GM19397 (cell line): ENCODE measurements around the gene SUGP2.

Experiments used
- ATAC-seq: cut with Tn5 transposase; IDR thresholded peaks from one replicate; pipeline ENCODE4 v1.9.1; 2021; ENCODE audit warnings: mild to moderate bottlenecking, moderate library complexity; ENCODE audit not compliant: unreplicated experiment

The SUGP2 gene

GRCh38 chr19:19059837-19060611 is 26.7 kb upstream of the SUGP2 start:
- ATAC-seq, result no peak

GRCh38 chr19:19059018-19059836 is 25.9 kb upstream of the SUGP2 start:
- no peak for ATAC-seq

GRCh38 chr19:19057720-19058119 is 24.4 kb upstream of the SUGP2 start:
- ATAC-seq, result no peak

- ATAC-seq, result no peak
Observed at GRCh38 chr19:19057317-19057716, 24.0 kb upstream of the SUGP2 start.

GRCh38 chr19:19056636-19057275 is 23.4 kb upstream of the SUGP2 start:
- no peak for ATAC-seq

- no peak for ATAC-seq
Observed at GRCh38 chr19:19055701-19056100, 22.4 kb upstream of the SUGP2 start.

GRCh38 chr19:19054939-19055440 is 21.7 kb upstream of the SUGP2 start:
- ATAC-seq, result no peak

- ATAC-seq, result no peak
Observed at GRCh38 chr19:19054315-19054938, 21.1 kb upstream of the SUGP2 start.

GRCh38 chr19:19053508-19054314 is 20.4 kb upstream of the SUGP2 start:
- no peak for ATAC-seq

- ATAC-seq, result no peak
Observed at GRCh38 chr19:19052921-19053320, 19.6 kb upstream of the SUGP2 start.

- ATAC-seq, result no peak
Observed at GRCh38 chr19:19051478-19052213, 18.3 kb upstream of the SUGP2 start.

GRCh38 chr19:19050731-19051130 is 17.4 kb upstream of the SUGP2 start:
- ATAC-seq, result no peak

- ATAC-seq, result no peak
Observed at GRCh38 chr19:19050104-19050503, 16.8 kb upstream of the SUGP2 start.

- ATAC-seq, result no peak
Observed at GRCh38 chr19:19049406-19049805, 16.1 kb upstream of the SUGP2 start.

GRCh38 chr19:19043881-19044280 is 10.6 kb upstream of the SUGP2 start:
- ATAC-seq, result no peak

GRCh38 chr19:19043481-19043880 is 10.2 kb upstream of the SUGP2 start:
- no peak for ATAC-seq

GRCh38 chr19:19042732-19043280 is 9.5 kb upstream of the SUGP2 start:
- ATAC-seq, result no peak

- ATAC-seq, result no peak
Observed at GRCh38 chr19:19040417-19040816, 7.1 kb upstream of the SUGP2 start.

- no peak for ATAC-seq
Observed at GRCh38 chr19:19039901-19040300, 6.6 kb upstream of the SUGP2 start.
